Measurements from ENCODE around the gene SWAP70. TPM values are rescaled to one million over a fixed set of nuclear protein-coding genes. Genes with fewer than 3 reads are reported as not detected.

Gene SWAP70
- total and polyA plus RNA-seq, 9 of the 15 experiments (the other 6 are each of a cell fraction or from before 2014, with no cell fraction given), result 1.7 to 4.9 (median 3.9) TPM

GRCh38 chr11:9758637-9759518 lies 95.0 kb downstream of the SWAP70 start (continued):
- TF ChIP-seq, protein P1, sequence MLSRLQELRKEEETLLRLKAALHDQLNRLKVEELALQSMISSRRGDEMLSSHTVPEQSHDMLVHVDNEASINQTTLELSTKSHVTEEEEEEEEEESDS (CRISPR knock-in tag; IDR thresholded peaks at IDR 0.05), result no peak
- TF ChIP-seq IRF9 (tag; IDR thresholded peaks at IDR 0.05), result no peak
- TF ChIP-seq RBM15 (IDR thresholded peaks at IDR 0.05; ENCODE audit: insufficient read depth, low read length), result no peak
- TF ChIP-seq AFF4 (CRISPR knock-in tag; IDR thresholded peaks at IDR 0.05), result 0 out of 2 replicates have a peak, but pooled peaks have one; percentile 23
- no peak for TF ChIP-seq ZNF282 (CRISPR knock-in tag; IDR thresholded peaks at IDR 0.05)
- TF ChIP-seq SPI1 (IDR thresholded peaks at IDR 0.05; ENCODE audit: borderline replicate concordance, low read depth, low read length), result no peak
- TF ChIP-seq, protein P2, sequence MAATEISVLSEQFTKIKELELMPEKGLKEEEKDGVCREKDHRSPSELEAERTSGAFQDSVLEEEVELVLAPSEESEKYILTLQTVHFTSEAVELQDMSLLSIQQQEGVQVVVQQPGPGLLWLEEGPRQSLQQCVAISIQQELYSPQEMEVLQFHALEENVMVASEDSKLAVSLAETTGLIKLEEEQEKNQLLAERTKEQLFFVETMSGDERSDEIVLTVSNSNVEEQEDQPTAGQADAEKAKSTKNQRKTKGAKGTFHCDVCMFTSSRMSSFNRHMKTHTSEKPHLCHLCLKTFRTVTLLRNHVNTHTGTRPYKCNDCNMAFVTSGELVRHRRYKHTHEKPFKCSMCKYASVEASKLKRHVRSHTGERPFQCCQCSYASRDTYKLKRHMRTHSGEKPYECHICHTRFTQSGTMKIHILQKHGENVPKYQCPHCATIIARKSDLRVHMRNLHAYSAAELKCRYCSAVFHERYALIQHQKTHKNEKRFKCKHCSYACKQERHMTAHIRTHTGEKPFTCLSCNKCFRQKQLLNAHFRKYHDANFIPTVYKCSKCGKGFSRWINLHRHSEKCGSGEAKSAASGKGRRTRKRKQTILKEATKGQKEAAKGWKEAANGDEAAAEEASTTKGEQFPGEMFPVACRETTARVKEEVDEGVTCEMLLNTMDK (IDR thresholded peaks at IDR 0.05; ENCODE audit: borderline replicate concordance, insufficient read depth, low read depth, low read length, poor library complexity, severe bottlenecking), result peak; percentile 22
- TF ChIP-seq TCF7 (IDR thresholded peaks at IDR 0.05; ENCODE audit: borderline replicate concordance), result no peak
- TF ChIP-seq CBFA2T3 (IDR thresholded peaks at IDR 0.05), result peak; percentile 72

Data from K562 (cell line).